Dedifferentiated amniotic fluid mesenchymal stem cell (primary cell): ENCODE measurements around the gene ZNF90.
"Not testable (repeated sequence)": the region's sequence is repeated elsewhere in the genome, so short reads cannot be mapped to it uniquely, and the experiment has no call there.

Source experiments
- DNase-seq: peaks from one replicate; pipeline ENCODE4 v3.0.0-alpha.2; 2016; ENCODE audit errors: extremely low spot score

The ZNF90 gene

GRCh38 chr19:20103091-20103740 lies 25.4 kb downstream of the ZNF90 start:
- no peak for DNase-seq

GRCh38 chr19:20107301-20107700 lies 29.5 kb downstream of the ZNF90 start:
- no peak for DNase-seq

GRCh38 chr19:20118064-20118839 lies 40.5 kb downstream of the ZNF90 start:
- not testable (repeated sequence) for DNase-seq

- no peak for DNase-seq
These were observed 47.1 kb downstream of the ZNF90 start for GRCh38 chr19:20124879-20125278.

- DNase-seq: not testable (repeated sequence)
These were observed 55.1 kb downstream of the ZNF90 start for GRCh38 chr19:20132933-20133332.

- DNase-seq: not testable (repeated sequence)
These were observed 59.9 kb downstream of the ZNF90 start for GRCh38 chr19:20137714-20138113.

GRCh38 chr19:20151617-20152145 lies 73.9 kb downstream of the ZNF90 start:
- no peak for DNase-seq

- DNase-seq: not testable (repeated sequence)
These were observed 74.7 kb downstream of the ZNF90 start for GRCh38 chr19:20152506-20152905.

GRCh38 chr19:20153281-20153680 lies 75.5 kb downstream of the ZNF90 start:
- no peak for DNase-seq

GRCh38 chr19:20154636-20155035 lies 76.8 kb downstream of the ZNF90 start:
- no peak for DNase-seq

- no peak for DNase-seq
These were observed 85.0 kb downstream of the ZNF90 start for GRCh38 chr19:20162821-20163220.

GRCh38 chr19:20164456-20164855 lies 86.7 kb downstream of the ZNF90 start:
- no peak for DNase-seq

GRCh38 chr19:20165971-20166592 lies 88.3 kb downstream of the ZNF90 start:
- no peak for DNase-seq

GRCh38 chr19:20167020-20167644 lies 89.3 kb downstream of the ZNF90 start, which contains the start of gene ZNF486:
TSS of gene ZNF486 (plus strand) at chr19:20167214. CDS start at chr19:20167331, 117 bp downstream.
- DNase-seq: peak; percentile 99

- DNase-seq: no peak
These were observed 89.9 kb downstream of the ZNF90 start for GRCh38 chr19:20167651-20168122.
